HepG2 (cell line): ENCODE measurements around the gene CCDC61. TPM values are rescaled to one million over a fixed set of nuclear protein-coding genes. Genes with fewer than 3 reads are reported as not detected.

Experiments
- ARNTL ChIP-seq: sonication (generic); formaldehyde crosslinking; IDR thresholded peaks from 2 replicates; pipeline ENCODE4 v1.4.0; 2020; ENCODE audit warnings: mild to moderate bottlenecking, missing genetic modification reagents
- CREB1 ChIP-seq, 2 experiments: fragments of 450-650 bp in 1 of 2; IDR thresholded peaks; 2 replicates each; pipeline ENCODE4 v1.6.1; 2016 to 2017; ENCODE audit warnings: control low read depth in 1 of 2, mild to moderate bottlenecking in 1 of 2, missing compliant biosample characterization in 1 of 2, missing genetic modification characterization in 1 of 2
- CSRNP1 ChIP-seq: sonication (generic); formaldehyde crosslinking; IDR thresholded peaks from 2 replicates; pipeline ENCODE4 v1.8.1; 2023; ENCODE audit warnings: mild to moderate bottlenecking, missing genetic modification reagents
- FOSL2 ChIP-seq: sonication (generic); formaldehyde crosslinking; IDR thresholded peaks from 2 replicates; pipeline ENCODE4 v1.4.0; 2020; ENCODE audit warnings: missing genetic modification reagents
- IKZF5 ChIP-seq: IDR thresholded peaks from 2 replicates; pipeline ENCODE4 v1.6.1; 2018; ENCODE audit warnings: missing genetic modification reagents, mild to moderate bottlenecking, missing compliant biosample characterization
- KDM1A ChIP-seq: IDR thresholded peaks from 2 replicates; pipeline ENCODE4 v1.6.1; 2016; ENCODE audit warnings: missing compliant biosample characterization
- MTERF4 ChIP-seq: sonication (generic); formaldehyde crosslinking; IDR thresholded peaks from 2 replicates; pipeline ENCODE4 v1.8.0; 2023; ENCODE audit warnings: mild to moderate bottlenecking, missing genetic modification reagents
- STAG1 ChIP-seq: sonication (generic); formaldehyde crosslinking; IDR thresholded peaks from 2 replicates; pipeline ENCODE4 v1.4.0; 2020; ENCODE audit warnings: missing genetic modification reagents
- THAP9 ChIP-seq: sonication (generic); formaldehyde crosslinking; IDR thresholded peaks from 2 replicates; pipeline ENCODE4; 2020; ENCODE audit warnings: missing genetic modification reagents, mild to moderate bottlenecking, borderline replicate concordance
- ZFP91 ChIP-seq: sonication (generic); formaldehyde crosslinking; IDR thresholded peaks from 2 replicates; pipeline ENCODE4 v1.9.0; 2022; ENCODE audit warnings: missing genetic modification reagents, mild to moderate bottlenecking, borderline replicate concordance
- ZNF572 ChIP-seq: sonication (generic); formaldehyde crosslinking; IDR thresholded peaks from 2 replicates; pipeline ENCODE4 v1.5.1; 2020; ENCODE audit warnings: mild to moderate bottlenecking, missing genetic modification reagents
- ZSCAN5A ChIP-seq: sonication (generic); formaldehyde crosslinking; IDR thresholded peaks from 2 replicates; pipeline ENCODE4 v1.8.0; 2022; ENCODE audit warnings: mild to moderate bottlenecking, missing genetic modification reagents, borderline replicate concordance
- polyA plus RNA-seq, 8 experiments: library from polyadenylated mRNA; depleted of rRNA in 3 of 8; stranded (reverse) in 7 of 8; unstranded in 1 of 8; fragments of >200 nt; fragmentation: Illumina TruSeq in 4 of 8; extraction: Trizol in 4 of 8; gene quantifications; 2 replicates each; pipeline versions ENCODE4 v1.2.1 to v1.2.3, GENCODE V29; 2011 to 2016; ENCODE audit warnings: low read depth in 4 of 8, missing spikeins in 1 of 8, mixed read lengths in 1 of 8; ENCODE audit not compliant: insufficient read depth in 1 of 8
- total RNA-seq, 5 experiments: library from RNA; depleted of rRNA; stranded (reverse); fragments of >200 nt; fragmentation: Illumina TruSeq; extraction: Trizol; gene quantifications; 2 replicates each; pipeline ENCODE4 v1.2.3, GENCODE V29; 2016; ENCODE audit warnings: low read depth in 1 of 5

CCDC61 gene
- total and polyA plus RNA-seq, 2 of the 13 experiments (the other 11 are each of a cell fraction or from before 2014, with no cell fraction given): 4.2 to 4.9 TPM

- TF ChIP-seq CREB1 (IDR thresholded peaks at IDR 0.05) (no peak), CREB1 (CRISPR knock-in tag; IDR thresholded peaks at IDR 0.05) (no peak), ARNTL (no peak), THAP9 (0 out of 2 replicates have a peak, but pooled peaks have one; percentile 34), KDM1A (CRISPR knock-in tag) (no peak), STAG1 (CRISPR knock-in tag) (no peak), FOSL2 (CRISPR knock-in tag) (peak; percentile 32; the same call in 1 of the 2 replicates), MTERF4 (peak; percentile 54; the same call in 1 of the 2 replicates), ZNF572 (CRISPR knock-in tag) (peak; percentile 36; the same call in 1 of the 2 replicates), CSRNP1 (CRISPR knock-in tag) (0 out of 2 replicates have a peak, but pooled peaks have one; percentile 47), ZFP91 (peak; percentile 27; the same call in 1 of the 2 replicates), ZSCAN5A (CRISPR knock-in tag) (peak; percentile 53; the same call in 1 of the 2 replicates), IKZF5 (CRISPR knock-in tag) (peak; percentile 75; the same call in 1 of the 2 replicates)
Observed at GRCh38 chr19:45952686-45953505, 42.4 kb upstream of the CCDC61 start (continued).
